Esophagus squamous epithelium (tissue), 5 donors: ENCODE measurements around the gene ORAI3. TPM values are rescaled to one million over a fixed set of nuclear protein-coding genes. Genes with fewer than 3 reads are reported as not detected.

Source experiments
- DNase-seq: peaks from one replicate; lab custom pipeline; 2025; lab: John Stamatoyannopoulos, UW
- H3K27ac ChIP-seq, 4 donors: fragments of 200-600 bp; sonication (generic); one replicate each; pipeline ENCODE4 v1.5.1; 2016 to 2019; ENCODE audit warnings: mild to moderate bottlenecking in 1 of 4
- H3K27me3 ChIP-seq, 4 donors: fragments of 200-600 bp; sonication (generic); 1 replicate in 3 of 4; 2 replicates in 1 of 4; pipeline versions ENCODE4 v1.5.1 to v1.6.0; 2017 to 2021; ENCODE audit warnings: antibody characterized with exemption in 1 of 4
- H3K36me3 ChIP-seq, 3 donors: fragments of 200-600 bp; sonication (generic); one replicate each; pipeline ENCODE4 v1.5.1; 2016 to 2019
- H3K4me1 ChIP-seq, 3 donors: fragments of 200-600 bp; sonication (generic); one replicate each; pipeline ENCODE4 v1.5.1; 2017 to 2019
- H3K4me3 ChIP-seq, 4 donors: fragments of 200-600 bp; sonication (generic); 1 replicate in 3 of 4; 2 replicates in 1 of 4; pipeline ENCODE4 v1.5.1; 2016 to 2019; ENCODE audit warnings: mild to moderate bottlenecking in 2 of 4, moderate library complexity in 1 of 4
- H3K9me3 ChIP-seq, 3 donors: fragments of 200-600 bp; sonication (generic); one replicate each; pipeline ENCODE4 v1.5.1; 2016 to 2019
- POLR2A ChIP-seq, 4 donors: fragments of 450-650 bp; IDR thresholded peaks; one replicate each; pipeline ENCODE4 v1.6.1; 2017; ENCODE audit warnings: antibody characterized with exemption in 4 of 4, mild to moderate bottlenecking in 4 of 4, moderate library complexity in 3 of 4
- WGBS, 2 donors: methylation state at CpG; one replicate each; pipeline ENCODE4 v1.1.5; 2018; 5-methylcytosine and 5-hydroxymethylcytosine counted together
- intact Hi-C: fragments of 100-400 bp; cut with DNase I; formaldehyde crosslinking; loops from one replicate; pipeline ENCODE4 v1.15.0; 2022
- small RNA-seq, 4 donors: library from RNA; depleted of rRNA; stranded (forward); fragments of <200 nt; gene quantifications; one replicate each; pipeline ENCODE3, GENCODE V24; 2016
- total RNA-seq, 4 donors: library from RNA; depleted of rRNA; stranded (reverse); fragments of >200 nt; gene quantifications; one replicate each; pipeline ENCODE4 v1.1.0, GENCODE V29; 2016
- TF ChIP-seq, protein P1 (sequence below), 6 experiments: fragments of 450-650 bp in 4 of 6; fragments of 200-600 bp in 2 of 6; sonication (generic) in 2 of 6; IDR thresholded peaks; one replicate each; pipeline ENCODE4 v1.5.1; 2016 to 2019; ENCODE audit warnings: antibody characterized with exemption in 6 of 6, mild to moderate bottlenecking in 4 of 6, moderate library complexity in 4 of 6
- donor health status: DM: yes; HTN: yes; CAD: no.

ORAI3 gene
- total RNA-seq, 4 donors from 2014 or later: 4.0 to 28.6 (median 18.0) TPM

DNA sequence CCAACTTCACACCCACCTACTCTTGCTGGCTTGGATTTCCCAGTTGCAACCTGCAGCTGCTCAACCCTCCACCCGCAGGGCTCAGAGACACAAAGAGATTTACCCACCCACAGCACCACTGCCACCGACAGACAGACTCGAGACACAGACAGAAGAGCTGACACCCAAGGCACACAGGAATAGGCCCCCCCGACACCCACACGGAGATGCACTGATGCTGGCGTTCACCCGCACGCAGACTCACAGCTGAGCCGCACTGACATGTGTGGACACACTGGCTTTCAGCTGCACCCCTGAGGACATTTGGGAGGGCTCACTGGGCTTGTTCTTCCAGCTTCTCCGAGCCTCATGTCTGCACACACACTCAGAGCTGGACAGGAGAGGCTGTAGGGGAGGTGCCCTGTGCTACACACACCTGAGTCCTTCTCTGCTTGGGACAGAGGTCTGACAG is 53.4 kb downstream of the ORAI3 start:
- WGBS, 2 donors: 15 to 68% methylated on average over 5 to 8 of the region's 10 CpGs
- Histone ChIP-seq H3K4me3 (peak overlapping the region in 2 of 4 donors; percentile 34 to 43), H3K27me3 (peaks cover 0 to 11% (median 0%) of the 10 kb centered on the region in 4 donors), H3K36me3 (no peaks in the 10 kb centered on the region), H3K27ac (peak overlapping the region; percentile 38 to 82 (median 78)), H3K4me1 (peaks cover 27 to 65% (median 35%) of the 10 kb centered on the region in 3 donors), H3K9me3 (no peaks in the 10 kb centered on the region)
- intact Hi-C loops: no loop called here
- DNase-seq: no peak
- TF ChIP-seq POLR2A (IDR thresholded peaks at IDR 0.05): peak in 1 of 4 donors; percentile 22
- TF ChIP-seq, protein P1, sequence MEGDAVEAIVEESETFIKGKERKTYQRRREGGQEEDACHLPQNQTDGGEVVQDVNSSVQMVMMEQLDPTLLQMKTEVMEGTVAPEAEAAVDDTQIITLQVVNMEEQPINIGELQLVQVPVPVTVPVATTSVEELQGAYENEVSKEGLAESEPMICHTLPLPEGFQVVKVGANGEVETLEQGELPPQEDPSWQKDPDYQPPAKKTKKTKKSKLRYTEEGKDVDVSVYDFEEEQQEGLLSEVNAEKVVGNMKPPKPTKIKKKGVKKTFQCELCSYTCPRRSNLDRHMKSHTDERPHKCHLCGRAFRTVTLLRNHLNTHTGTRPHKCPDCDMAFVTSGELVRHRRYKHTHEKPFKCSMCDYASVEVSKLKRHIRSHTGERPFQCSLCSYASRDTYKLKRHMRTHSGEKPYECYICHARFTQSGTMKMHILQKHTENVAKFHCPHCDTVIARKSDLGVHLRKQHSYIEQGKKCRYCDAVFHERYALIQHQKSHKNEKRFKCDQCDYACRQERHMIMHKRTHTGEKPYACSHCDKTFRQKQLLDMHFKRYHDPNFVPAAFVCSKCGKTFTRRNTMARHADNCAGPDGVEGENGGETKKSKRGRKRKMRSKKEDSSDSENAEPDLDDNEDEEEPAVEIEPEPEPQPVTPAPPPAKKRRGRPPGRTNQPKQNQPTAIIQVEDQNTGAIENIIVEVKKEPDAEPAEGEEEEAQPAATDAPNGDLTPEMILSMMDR (IDR thresholded peaks at IDR 0.05): no peak

DNA sequence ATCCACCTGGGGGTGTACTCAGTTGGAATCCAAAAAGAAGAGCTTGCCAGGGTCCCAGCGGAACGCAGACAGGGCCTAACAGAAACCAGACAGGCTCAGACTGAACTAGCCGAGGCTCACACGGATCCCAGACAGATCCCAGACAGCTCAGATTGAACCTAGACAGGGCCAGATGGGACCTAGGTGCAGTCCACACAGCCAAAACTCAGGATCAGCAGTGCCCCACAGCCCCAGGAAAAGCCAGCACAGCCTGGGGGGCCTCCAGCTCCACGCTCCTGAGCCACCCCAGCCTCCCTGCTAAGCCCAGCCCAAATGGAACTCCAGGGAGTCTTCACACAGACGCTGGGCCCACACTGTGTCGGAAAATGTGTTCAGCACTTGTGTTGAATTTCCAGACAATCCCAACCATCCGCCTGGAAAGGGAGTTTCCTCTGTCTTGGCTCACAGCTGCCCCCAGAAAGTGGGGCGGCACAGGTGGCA is 54.0 kb downstream of the ORAI3 start:
- Histone ChIP-seq H3K27ac (peak overlapping the region; percentile 38 to 82 (median 74)), H3K4me1 (peaks cover 21 to 59% (median 29%) of the 10 kb centered on the region in 3 donors), H3K27me3 (peaks cover 0 to 17% (median 0%) of the 10 kb centered on the region in 4 donors), H3K4me3 (no peak overlapping the region), H3K36me3 (no peaks in the 10 kb centered on the region), H3K9me3 (no peaks in the 10 kb centered on the region)
- TF ChIP-seq, protein P1 (IDR thresholded peaks at IDR 0.05): no peak
- TF ChIP-seq POLR2A (IDR thresholded peaks at IDR 0.05): no peak
- DNase-seq: no peak
- intact Hi-C loops: no loop called here
- WGBS, 2 donors: 44 to 100% methylated on average over 2 to 6 of the region's 9 CpGs

DNA sequence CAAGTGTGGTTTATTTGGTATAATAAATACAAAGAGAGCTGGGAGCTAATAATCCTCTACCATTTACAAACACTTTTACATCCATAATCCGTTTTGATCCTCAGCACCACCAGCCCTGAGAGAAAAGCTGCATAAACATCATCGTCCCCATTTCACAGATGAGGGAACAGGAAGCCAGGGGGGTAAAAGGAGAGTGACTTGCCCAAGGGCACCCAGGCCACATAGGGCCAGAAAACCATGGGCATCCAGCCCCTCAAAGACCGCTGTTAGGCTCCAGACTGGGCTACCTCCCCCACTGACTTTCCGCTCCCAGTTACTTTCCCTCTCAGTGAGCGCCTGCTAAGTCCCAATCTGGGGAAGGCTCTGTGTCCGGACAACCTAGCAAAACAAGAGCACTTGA is 54.9 kb downstream of the ORAI3 start:
- H3K27ac ChIP-seq: peak overlapping the region in 1 of 4 donors; percentile 82
- 75 to 77% methylated on average over 6 of the region's 6 CpGs for WGBS, 2 donors
- H3K4me1 ChIP-seq: peaks cover 17 to 50% (median 21%) of the 10 kb centered on the region in 3 donors
- no peak for DNase-seq
- no peak overlapping the region for H3K4me3 ChIP-seq
- no peak for TF ChIP-seq POLR2A (IDR thresholded peaks at IDR 0.05)
- TF ChIP-seq, protein P1 (IDR thresholded peaks at IDR 0.05): no peak
- H3K27me3 ChIP-seq: peaks cover 0 to 25% (median 0%) of the 10 kb centered on the region in 4 donors
- H3K9me3 ChIP-seq: no peaks in the 10 kb centered on the region
- intact Hi-C loops: no loop called here
- no peaks in the 10 kb centered on the region for H3K36me3 ChIP-seq

Small RNA genes within 50 kb of the gene (small RNA-seq; reads per million reads assigned to genes)
- gene AC135048.1: 0 reads per million in 4 donors

Other genes with a start within 250 kb of the ORAI3 start
- gene SRCAP, start 249.9 kb upstream of the ORAI3 start, total RNA-seq: 10 to 100 TPM; 10.7 to 39.6 (median 26.1) TPM
- gene PHKG2, start 200.6 kb upstream of the ORAI3 start, total RNA-seq: 10 to 100 TPM; 18.6 to 27.8 (median 21.7) TPM
- 1 to 10 TPM in 3 of 4 donors, not detected in 1; 1.3 to 5.0 (median 3.4) TPM for gene CFAP119, start 187.0 kb upstream of the ORAI3 start, total RNA-seq
- 10 to 100 TPM; 53.8 to 81.1 (median 73.4) TPM for gene RNF40, start 186.7 kb upstream of the ORAI3 start, total RNA-seq
- 10 to 100 TPM in 1 of 4 donors, 1 to 10 TPM in 3; 5.0 to 11.4 (median 6.2) TPM for gene ZNF629, start 161.9 kb upstream of the ORAI3 start, total RNA-seq
- gene BCL7C, start 55.0 kb upstream of the ORAI3 start, total RNA-seq: 10 to 100 TPM; 16.2 to 41.4 (median 25.8) TPM
- 1 to 10 TPM in 3 of 4 donors, under 1 TPM in 1; 0.53 to 3.6 (median 1.8) TPM for gene CTF1, start 52.5 kb upstream of the ORAI3 start, total RNA-seq
- 10 to 100 TPM; 17.0 to 28.7 (median 25.1) TPM for gene FBXL19, start 25.5 kb upstream of the ORAI3 start, total RNA-seq
- 1 to 10 TPM; 3.5 to 8.0 (median 5.4) TPM for gene SETD1A, start 8.7 kb downstream of the ORAI3 start, total RNA-seq
- gene HSD3B7, start 36.1 kb downstream of the ORAI3 start, total RNA-seq: 10 to 100 TPM in 1 of 4 donors, 1 to 10 TPM in 3; 6.9 to 17.0 (median 8.8) TPM
- 1 to 10 TPM in 1 of 4 donors, under 1 TPM in 3; 0.06 to 1.5 (median 0.20) TPM for gene STX1B, start 61.6 kb downstream of the ORAI3 start, total RNA-seq
- gene STX4, start 84.5 kb downstream of the ORAI3 start, total RNA-seq: 10 to 100 TPM; 19.0 to 35.9 (median 25.1) TPM
- gene ZNF668, start 125.2 kb downstream of the ORAI3 start, total RNA-seq: 10 to 100 TPM in 2 of 4 donors, 1 to 10 TPM in 2; 8.6 to 14.9 (median 10.7) TPM
- gene ZNF646, start 125.4 kb downstream of the ORAI3 start, total RNA-seq: 10 to 100 TPM in 2 of 4 donors, 1 to 10 TPM in 2; 6.5 to 13.4 (median 10.0) TPM
- 1 to 10 TPM in 3 of 4 donors, under 1 TPM in 1; 0.41 to 1.3 (median 1.1) TPM for gene PRSS53, start 139.9 kb downstream of the ORAI3 start, total RNA-seq
- 10 to 100 TPM; 27.6 to 56.6 (median 44.0) TPM for gene VKORC1, start 145.7 kb downstream of the ORAI3 start, total RNA-seq
- 10 to 100 TPM; 26.6 to 39.8 (median 33.5) TPM for gene BCKDK, start 159.3 kb downstream of the ORAI3 start, total RNA-seq
- gene KAT8, start 168.6 kb downstream of the ORAI3 start, total RNA-seq: 10 to 100 TPM; 25.7 to 57.2 (median 30.4) TPM
- gene PRSS8, start 186.7 kb downstream of the ORAI3 start, total RNA-seq: 100 to 1,000 TPM in 1 of 4 donors, 10 to 100 TPM in 3; 39.2 to 121 (median 49.2) TPM
- 1 to 10 TPM in 2 of 4 donors, under 1 TPM in 2; 0.38 to 4.2 (median 1.9) TPM for gene PRSS36, start 201.0 kb downstream of the ORAI3 start, total RNA-seq
- 10 to 100 TPM; 30.2 to 97.8 (median 55.1) TPM for gene FUS, start 231.1 kb downstream of the ORAI3 start, total RNA-seq